Fibroblast of lung (primary cell): ENCODE measurements around the gene HHAT.

Experiments
- EZH2 ChIP-seq: IDR thresholded peaks from 2 replicates; pipeline ENCODE4 v1.5.1; 2012; ENCODE audit warnings: low read length, control low read depth, mild to moderate bottlenecking; ENCODE audit errors: missing control alignments
- TF ChIP-seq, protein P1 (sequence below), 2 donors: IDR thresholded peaks in 1 of 2; conservative IDR thresholded peaks in 1 of 2; 1 replicate in 1 of 2; 2 replicates in 1 of 2; pipeline ENCODE4 v1.5.1; 2011 to 2012; ENCODE audit warnings: low read length in 2 of 2, control low read depth in 1 of 2, inconsistent platforms in 1 of 2, low read depth in 1 of 2, mild to moderate bottlenecking in 1 of 2

- TF ChIP-seq, protein P1, sequence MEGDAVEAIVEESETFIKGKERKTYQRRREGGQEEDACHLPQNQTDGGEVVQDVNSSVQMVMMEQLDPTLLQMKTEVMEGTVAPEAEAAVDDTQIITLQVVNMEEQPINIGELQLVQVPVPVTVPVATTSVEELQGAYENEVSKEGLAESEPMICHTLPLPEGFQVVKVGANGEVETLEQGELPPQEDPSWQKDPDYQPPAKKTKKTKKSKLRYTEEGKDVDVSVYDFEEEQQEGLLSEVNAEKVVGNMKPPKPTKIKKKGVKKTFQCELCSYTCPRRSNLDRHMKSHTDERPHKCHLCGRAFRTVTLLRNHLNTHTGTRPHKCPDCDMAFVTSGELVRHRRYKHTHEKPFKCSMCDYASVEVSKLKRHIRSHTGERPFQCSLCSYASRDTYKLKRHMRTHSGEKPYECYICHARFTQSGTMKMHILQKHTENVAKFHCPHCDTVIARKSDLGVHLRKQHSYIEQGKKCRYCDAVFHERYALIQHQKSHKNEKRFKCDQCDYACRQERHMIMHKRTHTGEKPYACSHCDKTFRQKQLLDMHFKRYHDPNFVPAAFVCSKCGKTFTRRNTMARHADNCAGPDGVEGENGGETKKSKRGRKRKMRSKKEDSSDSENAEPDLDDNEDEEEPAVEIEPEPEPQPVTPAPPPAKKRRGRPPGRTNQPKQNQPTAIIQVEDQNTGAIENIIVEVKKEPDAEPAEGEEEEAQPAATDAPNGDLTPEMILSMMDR (conservative IDR thresholded peaks at IDR 0.05 in 1 of 2, IDR thresholded peaks at IDR 0.05 in 1 of 2; ENCODE audit: low read depth in 1 of 2, low read length in 2 of 2) = no peak
- TF ChIP-seq EZH2 = no peak
These were observed 128.1 kb downstream of the HHAT start for GRCh38 chr1:210456731-210457255.
